ENCODE measurements around the gene ZNF547.

Gene ZNF547

GRCh38 chr19:57406516-57407123 is 43.3 kb downstream of the ZNF547 start:
- no peak for DNase-seq (ENCODE audit: low read depth, low spot score)
- Histone ChIP-seq H3K9me3 (ENCODE audit: low read depth, low read length) (no peaks in the 10 kb centered on the region), H3K27ac (no peak overlapping the region), H3K36me3 (ENCODE audit: insufficient read depth, low read length) (no peaks in the 10 kb centered on the region), H3K4me3 (no peak overlapping the region), H3K9ac (ENCODE audit: insufficient read length) (no peak overlapping the region)
- no peak for TF ChIP-seq EZH2 (IDR thresholded peaks at IDR 0.05)
- TF ChIP-seq POLR2AphosphoS5 (IDR thresholded peaks at IDR 0.05; ENCODE audit: borderline replicate concordance, low read depth, low read length), result no peak
- TF ChIP-seq FOXP2 (optimal IDR thresholded peaks at IDR 0.05; ENCODE audit: control extremely low read depth, extremely low read length, insufficient read depth), result no peak

DNA sequence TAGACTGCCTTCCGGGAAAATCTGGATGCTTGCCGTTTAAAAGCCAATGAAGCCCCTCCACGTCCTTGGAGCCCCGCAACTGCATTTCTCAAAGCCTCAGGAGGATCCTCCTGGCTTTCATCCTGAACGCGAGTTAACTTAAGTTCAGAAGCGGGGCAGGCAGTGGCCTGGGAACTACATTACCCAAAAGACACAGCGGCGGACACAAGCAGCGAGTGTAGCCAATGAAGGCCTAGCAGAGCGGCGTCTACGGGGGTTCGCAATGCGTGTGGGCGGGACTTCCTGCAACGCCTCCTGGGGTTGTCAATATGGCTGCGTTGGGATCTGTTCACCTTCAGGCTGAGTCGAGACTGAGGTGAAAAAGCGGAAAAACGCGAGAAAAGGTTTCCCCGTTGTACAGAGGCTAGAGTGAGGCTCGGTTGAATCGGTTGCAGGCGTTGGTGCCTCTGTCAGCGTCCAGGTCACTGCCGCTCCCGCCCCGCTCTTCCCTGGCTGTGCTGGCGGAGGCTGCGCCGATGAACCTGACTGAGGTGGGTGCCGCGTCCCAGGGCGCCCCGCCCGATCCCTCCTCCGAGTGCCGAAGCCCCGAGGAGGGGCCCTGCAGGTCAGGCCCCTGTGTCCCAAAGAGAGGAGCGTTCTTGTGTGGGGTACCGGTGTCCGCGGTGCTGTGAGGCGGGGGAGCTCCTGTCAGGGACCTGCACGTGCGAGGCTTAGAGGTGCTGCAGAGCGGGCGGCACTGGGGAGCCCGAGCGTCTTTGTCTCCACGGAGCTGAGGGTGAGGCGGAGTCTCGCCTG is 47.7 kb downstream of the ZNF547 start, which contains the start of gene ZNF17:
Gene ZNF17, plus strand, starts transcription at position 285 of the 795 bp plus-strand sequence. CDS start 2,455 bp downstream, outside the sequence.
- no peaks in the 10 kb centered on the region for H3K9me3 ChIP-seq (ENCODE audit: low read depth, low read length)
- DNase-seq (ENCODE audit: low read depth, low spot score), result peak; percentile 75
- H3K27ac ChIP-seq, result no peak within 1 kb of the TSS
- peak within 1 kb of the TSS; percentile 86 for H3K9ac ChIP-seq (ENCODE audit: insufficient read length)
- H3K36me3 ChIP-seq (ENCODE audit: insufficient read depth, low read length), result peaks cover 22% of the 10 kb centered on the region; the same call in 1 of the 2 replicates
- H3K4me3 ChIP-seq, result peak within 1 kb of the TSS; percentile 88
- TF ChIP-seq POLR2AphosphoS5 (IDR thresholded peaks at IDR 0.05; ENCODE audit: borderline replicate concordance, low read depth, low read length) (peak; percentile 79), EZH2 (IDR thresholded peaks at IDR 0.05) (no peak)

DNA sequence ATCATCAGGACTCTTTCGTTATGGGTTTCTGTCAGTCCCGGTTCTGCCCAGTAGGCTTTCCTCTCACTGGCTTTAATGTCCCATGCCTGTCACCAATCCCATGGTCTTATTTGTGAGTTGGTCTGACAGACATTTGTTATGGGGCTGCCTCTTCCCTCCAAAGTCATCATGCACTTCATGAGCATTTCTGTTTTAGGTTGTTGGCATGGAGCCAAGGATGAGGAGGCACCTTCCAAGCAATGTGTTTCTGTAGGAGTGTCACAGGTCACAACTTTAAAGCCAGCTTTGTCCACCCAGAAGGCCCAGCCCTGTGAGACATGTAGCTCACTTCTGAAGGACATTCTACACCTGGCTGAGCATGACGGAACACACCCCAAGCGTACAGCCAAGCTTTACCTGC is 56.1 kb downstream of the ZNF547 start:
- TF ChIP-seq FOXP2 (optimal IDR thresholded peaks at IDR 0.05; ENCODE audit: control extremely low read depth, extremely low read length, insufficient read depth) (no peak), POLR2AphosphoS5 (IDR thresholded peaks at IDR 0.05; ENCODE audit: borderline replicate concordance, low read depth, low read length) (no peak), EZH2 (IDR thresholded peaks at IDR 0.05) (no peak)
- H3K36me3 ChIP-seq (ENCODE audit: insufficient read depth, low read length), result peaks cover 63% of the 10 kb centered on the region
- H3K9ac ChIP-seq (ENCODE audit: insufficient read length), result no peak overlapping the region
- H3K9me3 ChIP-seq (ENCODE audit: low read depth, low read length), result peaks cover 8% of the 10 kb centered on the region; the same call in 1 of the 2 replicates
- DNase-seq (ENCODE audit: low read depth, low spot score), result no peak
- H3K27ac ChIP-seq, result no peak overlapping the region
- no peak overlapping the region for H3K4me3 ChIP-seq

DNA sequence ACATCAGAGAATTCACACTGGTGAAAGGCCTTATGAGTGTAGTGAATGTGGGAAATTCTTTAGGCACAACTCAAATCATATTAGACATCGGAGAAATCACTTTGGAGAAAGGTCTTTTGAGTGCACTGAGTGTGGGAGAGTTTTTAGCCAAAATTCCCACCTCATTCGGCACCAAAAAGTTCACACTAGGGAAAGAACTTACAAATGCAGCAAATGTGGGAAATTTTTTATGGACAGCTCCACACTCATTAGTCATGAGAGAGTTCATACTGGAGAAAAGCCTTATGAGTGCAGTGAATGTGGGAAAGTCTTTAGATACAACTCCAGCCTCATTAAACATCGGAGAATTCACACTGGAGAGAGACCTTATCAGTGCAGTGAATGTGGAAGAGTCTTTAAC is 57.7 kb downstream of the ZNF547 start:
- H3K9me3 ChIP-seq (ENCODE audit: low read depth, low read length), result peaks cover 8% of the 10 kb centered on the region; the same call in 1 of the 2 replicates
- no peak for TF ChIP-seq EZH2 (IDR thresholded peaks at IDR 0.05)
- no peak for TF ChIP-seq FOXP2 (optimal IDR thresholded peaks at IDR 0.05; ENCODE audit: control extremely low read depth, extremely low read length, insufficient read depth)
- no peak for TF ChIP-seq POLR2AphosphoS5 (IDR thresholded peaks at IDR 0.05; ENCODE audit: borderline replicate concordance, low read depth, low read length)
- no peak overlapping the region for H3K4me3 ChIP-seq
- peaks cover 50% of the 10 kb centered on the region for H3K36me3 ChIP-seq (ENCODE audit: insufficient read depth, low read length)
- no peak overlapping the region for H3K27ac ChIP-seq
- H3K9ac ChIP-seq (ENCODE audit: insufficient read length), result no peak overlapping the region
- no peak for DNase-seq (ENCODE audit: low read depth, low spot score)

All from SK-N-MC (cell line).